ELR (cell line): Measurements from ENCODE around the gene TIMP2.
A peak's percentile ranks its signal among the peaks of the same experiment; 100 is the strongest.
"Not testable (repeated sequence)": the region's sequence is repeated elsewhere in the genome, so short reads cannot be mapped to it uniquely, and the experiment has no call there.

Experiments
- DNase-seq: peaks from one replicate; pipeline ENCODE4 v3.0.0-alpha.2; 2015; ENCODE audit warnings: low read depth

Gene TIMP2

GRCh38 chr17:78904371-78904770 is 20.8 kb downstream of the TIMP2 start:
- no peak for DNase-seq

GRCh38 chr17:78903101-78903779 is 21.9 kb downstream of the TIMP2 start, which contains the start of gene CEP295NL:
CEP295NL (minus strand) TSS chr17:78903201; CDS start chr17:78901828, 1,373 bp downstream.
- DNase-seq = peak; percentile 53

GRCh38 chr17:78902231-78902630 is 23.0 kb downstream of the TIMP2 start:
- not testable (repeated sequence) for DNase-seq

- no peak for DNase-seq
These were observed 23.4 kb downstream of the TIMP2 start for GRCh38 chr17:78901806-78902205.

GRCh38 chr17:78900816-78901215 is 24.4 kb downstream of the TIMP2 start:
- DNase-seq = no peak

- no peak for DNase-seq
These were observed 25.6 kb downstream of the TIMP2 start for GRCh38 chr17:78899361-78900260.

- DNase-seq = no peak
These were observed 26.2 kb downstream of the TIMP2 start for GRCh38 chr17:78898947-78899346.

GRCh38 chr17:78898075-78898836 is 26.9 kb downstream of the TIMP2 start:
- no peak for DNase-seq

GRCh38 chr17:78897664-78898047 is 27.5 kb downstream of the TIMP2 start:
- DNase-seq = no peak

- DNase-seq = no peak
These were observed 28.1 kb downstream of the TIMP2 start for GRCh38 chr17:78896834-78897663.

- DNase-seq = no peak
These were observed 28.9 kb downstream of the TIMP2 start for GRCh38 chr17:78896091-78896833.

GRCh38 chr17:78895322-78895721 is 29.9 kb downstream of the TIMP2 start:
- no peak for DNase-seq

- no peak for DNase-seq
These were observed 31.5 kb downstream of the TIMP2 start for GRCh38 chr17:78893684-78894083.

GRCh38 chr17:78892936-78893379 is 32.2 kb downstream of the TIMP2 start:
- DNase-seq = no peak

- no peak for DNase-seq
These were observed 32.7 kb downstream of the TIMP2 start for GRCh38 chr17:78892520-78892919.

GRCh38 chr17:78892062-78892456 is 33.1 kb downstream of the TIMP2 start:
- DNase-seq = no peak

GRCh38 chr17:78891406-78892061 is 33.7 kb downstream of the TIMP2 start:
- no peak for DNase-seq

- DNase-seq = no peak
These were observed 34.7 kb downstream of the TIMP2 start for GRCh38 chr17:78890498-78890897.

GRCh38 chr17:78890096-78890495 is 35.1 kb downstream of the TIMP2 start:
- not testable (repeated sequence) for DNase-seq

- no peak for DNase-seq
These were observed 35.7 kb downstream of the TIMP2 start for GRCh38 chr17:78889531-78889930.
